Small intestine (tissue), 16 donors: Measurements from ENCODE around the gene ASAP3. TPM values are rescaled to one million over a fixed set of nuclear protein-coding genes. Genes with fewer than 3 reads are reported as not detected.

ENCODE experiments used
- DNase-seq, 2 donors: peaks; one replicate each; pipeline versions ENCODE4 v3.0.0 to v3.0.0-alpha.2; 2013
- FAIRE-seq: peaks from 2 replicates; lab custom pipeline; 2012; peaks lifted over from hg19 to GRCh38; lab: Jason Lieb, UNC
- H3K27ac ChIP-seq, 3 donors: one replicate each; pipeline ENCODE4 v1.5.1; 2013; ENCODE audit warnings: low read length in 2 of 3, mild to moderate bottlenecking in 2 of 3, control low read depth in 1 of 3, inconsistent platforms in 1 of 3, low read depth in 1 of 3, moderate library complexity in 1 of 3
- H3K27me3 ChIP-seq, 3 donors: one replicate each; pipeline ENCODE4 v1.6.1; 2013; ENCODE audit warnings: low read length in 3 of 3, inconsistent platforms in 1 of 3; ENCODE audit not compliant: control insufficient read depth in 3 of 3, insufficient read depth in 3 of 3
- H3K36me3 ChIP-seq, 3 donors: one replicate each; pipeline ENCODE4 v1.6.1; 2013; ENCODE audit warnings: low read length in 3 of 3, inconsistent platforms in 1 of 3, low read depth in 1 of 3, mild to moderate bottlenecking in 1 of 3, moderate library complexity in 1 of 3; ENCODE audit not compliant: control insufficient read depth in 3 of 3, insufficient read depth in 2 of 3
- H3K4me1 ChIP-seq, 3 donors: one replicate each; pipeline ENCODE4 v1.6.1; 2013; ENCODE audit warnings: low read length in 2 of 3, inconsistent platforms in 1 of 3, low read depth in 1 of 3, mild to moderate bottlenecking in 1 of 3, moderate library complexity in 1 of 3; ENCODE audit not compliant: control insufficient read depth in 3 of 3, insufficient read depth in 2 of 3
- H3K4me3 ChIP-seq, 3 donors: one replicate each; pipeline ENCODE4 v1.5.1; 2013; ENCODE audit warnings: low read length in 3 of 3, control low read depth in 1 of 3, inconsistent platforms in 1 of 3, low read depth in 1 of 3, mild to moderate bottlenecking in 1 of 3, moderate library complexity in 1 of 3
- H3K9me3 ChIP-seq, 2 donors: one replicate each; pipeline ENCODE4 v1.6.1; 2013; ENCODE audit warnings: low read depth in 1 of 2, low read length in 1 of 2; ENCODE audit not compliant: control insufficient read depth in 2 of 2, insufficient read depth in 1 of 2
- WGBS, 3 donors: extraction: QIAGEN DNeasy Blood & Tissue Kit; methylation state at CpG; one replicate each; pipeline ENCODE4 v1.1.7; 2013; 5-methylcytosine and 5-hydroxymethylcytosine counted together
- long read RNA-seq, 10 donors: transcript quantifications; one replicate each; lab custom pipeline, GENCODE V29; 2026
- polyA plus RNA-seq, 4 donors: library from polyadenylated mRNA; stranded (reverse) in 3 of 4; unstranded in 1 of 4; fragments of 200-250 nt in 3 of 4; fragments of 120-200 nt in 1 of 4; gene quantifications; one replicate each; pipeline versions ENCODE4 v1.2.1 to v1.2.3, GENCODE V29; 2013
- donor health status: healthy with polysubstance abuse.
- donor health status: control.
- donor health status: control.
- donor health status: Bipolar disorder and iron deficiency.
- donor health status: healthy.

ASAP3 gene
- polyA plus RNA-seq: 10 to 100 TPM in 1 of 4 donors, 1 to 10 TPM in 3; 1.9 to 14.6 (median 5.4) TPM
- long read RNA-seq, donor 1: 0 reads
- long read RNA-seq, donor 2: 0 reads
- long read RNA-seq, donor 3: 0 reads
- long read RNA-seq, donor 4: 0 reads
- long read RNA-seq, donor 5: 0 reads
- long read RNA-seq, donor 6: 0 reads
- long read RNA-seq, donor 7: 0 reads
- long read RNA-seq, donor 8: 0 reads
- long read RNA-seq, donor 9: 0 reads
- long read RNA-seq, donor 10, full-length matches to known transcripts: 2 of 2 reads
- long read RNA-seq, donor 10, partial matches to known transcripts: 0 of 2 reads
- long read RNA-seq, donor 10, other reads (novel, unspliced or antisense): 0 of 2 reads

DNA sequence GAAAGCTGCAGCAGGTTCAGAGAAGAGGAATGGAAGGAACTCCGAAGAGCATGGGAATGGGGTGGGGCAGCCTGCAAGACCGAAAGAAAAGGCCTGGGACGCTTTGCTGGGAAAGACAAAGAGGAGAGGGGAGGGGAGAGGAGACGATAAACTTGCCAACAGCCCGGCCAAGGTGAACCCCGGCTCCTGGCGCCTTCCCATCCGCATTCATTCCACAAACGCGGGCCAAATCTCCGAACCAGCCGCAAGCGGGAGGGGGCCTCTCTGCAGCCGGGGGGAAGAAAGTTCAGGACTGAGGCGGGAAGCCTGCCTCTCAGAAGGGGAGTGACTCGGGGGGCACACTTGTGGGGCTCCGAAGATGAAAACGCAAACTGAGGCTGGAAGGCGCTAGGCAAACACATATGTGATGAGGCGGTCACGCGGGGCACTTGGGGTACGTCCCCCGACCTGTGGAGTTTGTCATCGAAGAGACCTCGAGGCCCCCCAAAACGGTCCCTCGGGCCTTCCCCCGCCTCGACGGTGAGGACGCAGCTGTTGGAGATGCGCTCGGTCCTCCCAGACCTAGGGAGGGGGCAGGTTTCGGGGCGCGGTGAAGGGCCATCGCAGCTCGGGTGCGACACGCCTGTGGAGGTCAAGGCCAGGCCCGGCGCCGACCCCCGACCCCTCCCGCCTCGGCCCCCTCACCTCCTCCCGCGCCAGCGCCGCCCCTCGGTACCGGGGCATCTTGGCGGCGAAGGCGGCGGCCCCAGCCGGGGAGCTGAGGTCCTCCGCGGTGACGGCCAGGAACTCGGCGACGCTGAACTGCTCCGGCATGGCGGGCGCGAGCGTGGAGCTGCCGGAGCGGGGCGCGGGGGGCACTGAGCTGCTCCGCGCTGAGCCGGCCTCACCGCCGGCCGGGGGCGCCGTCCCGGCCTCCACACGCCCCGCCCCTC, at the start of gene ASAP3:
ASAP3 (minus strand) TSS at position 859 of the 932 bp plus-strand sequence; CDS start at position 813, 46 bp downstream.
- peaks cover 0 to 7% (median 1%) of the 10 kb centered on the region in 3 donors for H3K4me1 ChIP-seq
- peak within 1 kb of the TSS in 2 of 3 donors; percentile 69 to 85 for H3K27ac ChIP-seq
- peak; percentile 27 to 54 for DNase-seq
- no peaks in the 10 kb centered on the region for H3K36me3 ChIP-seq
- no peak for FAIRE-seq
- WGBS, 3 donors: 0 to 2% (median 1%) methylated on average over 42 to 84 of the region's 84 CpGs
- no peaks in the 10 kb centered on the region for H3K9me3 ChIP-seq
- H3K27me3 ChIP-seq: peaks cover 0 to 23% (median 0%) of the 10 kb centered on the region in 3 donors
- peak within 1 kb of the TSS; percentile 61 to 72 (median 65) for H3K4me3 ChIP-seq

GRCh38 chr1:23533246-23534023, 49.5 kb upstream of the ASAP3 start:
- 75 to 79% (median 75%) methylated on average over 6 of the region's 6 CpGs for WGBS, 3 donors
- FAIRE-seq (no peak), DNase-seq (no peak)
- peak overlapping the region; percentile 15 to 51 (median 38) for H3K27ac ChIP-seq
- peaks cover 3 to 56% (median 5%) of the 10 kb centered on the region in 3 donors for H3K4me1 ChIP-seq
- no peak overlapping the region for H3K4me3 ChIP-seq
- no peaks in the 10 kb centered on the region for H3K27me3 ChIP-seq
- no peaks in the 10 kb centered on the region for H3K9me3 ChIP-seq
- H3K36me3 ChIP-seq: no peaks in the 10 kb centered on the region

- 38 to 39% (median 39%) methylated on average over 5 of the region's 5 CpGs for WGBS, 3 donors
- DNase-seq: no peak
- H3K4me3 ChIP-seq: peak overlapping the region in 2 of 3 donors; percentile 5 to 24
- no peaks in the 10 kb centered on the region for H3K9me3 ChIP-seq
- peaks cover 0 to 7% (median 0%) of the 10 kb centered on the region in 3 donors for H3K36me3 ChIP-seq
- no peak for FAIRE-seq
- no peaks in the 10 kb centered on the region for H3K27me3 ChIP-seq
- H3K4me1 ChIP-seq: peaks cover 12 to 64% (median 14%) of the 10 kb centered on the region in 3 donors
- H3K27ac ChIP-seq: peak overlapping the region; percentile 21 to 45 (median 41)
Observed at GRCh38 chr1:23531562-23532094, 47.6 kb upstream of the ASAP3 start.

GRCh38 chr1:23530747-23531561, 47.0 kb upstream of the ASAP3 start, which contains the start of gene E2F2:
TSS of gene E2F2 (minus strand) at chr1:23531233. CDS start at chr1:23530793, 440 bp downstream.
- Histone ChIP-seq H3K9me3 (no peaks in the 10 kb centered on the region), H3K4me1 (peaks cover 12 to 70% (median 19%) of the 10 kb centered on the region in 3 donors), H3K4me3 (peak within 1 kb of the TSS; percentile 36 to 72 (median 43)), H3K36me3 (peaks cover 0 to 7% (median 0%) of the 10 kb centered on the region in 3 donors), H3K27ac (peak within 1 kb of the TSS; percentile 41 to 94 (median 78)), H3K27me3 (no peaks in the 10 kb centered on the region)
- DNase-seq (peak; percentile 90 to 94), FAIRE-seq (no peak)
- WGBS, 3 donors: 0 to 1% (median 0%) methylated on average over 56 to 85 of the region's 85 CpGs

DNA sequence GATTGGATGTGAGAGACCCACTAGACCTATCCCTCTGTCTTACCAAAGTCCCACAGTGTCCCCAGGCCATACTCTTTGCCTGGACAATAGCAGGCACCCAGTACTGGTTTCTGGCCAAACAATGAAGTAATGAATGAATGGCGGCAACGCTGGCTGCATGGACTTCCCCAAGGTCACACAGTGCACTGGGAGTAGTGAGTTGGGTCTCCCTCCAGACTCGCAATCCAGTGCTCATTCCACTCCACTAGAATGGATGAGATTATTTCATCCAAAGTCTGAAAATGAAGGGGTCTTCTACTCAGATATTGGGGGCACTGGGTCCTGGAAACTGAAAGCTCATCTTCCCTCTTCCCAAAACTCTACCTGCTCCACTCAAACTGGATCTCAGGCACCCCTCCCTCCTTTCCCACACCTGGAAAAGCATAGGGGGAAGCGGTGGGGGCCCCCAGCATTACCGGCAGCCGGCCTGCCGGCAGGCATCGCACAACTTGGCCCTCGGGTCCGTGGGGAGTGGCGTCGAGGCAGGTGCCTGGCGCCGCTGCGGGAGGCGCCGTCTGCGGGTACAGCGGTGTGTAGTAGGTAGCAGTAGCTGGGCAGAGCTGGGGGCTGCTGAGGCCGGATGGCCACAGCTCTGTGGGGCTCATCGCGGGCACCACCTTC, 46.2 kb upstream of the ASAP3 start:
- no peaks in the 10 kb centered on the region for H3K27me3 ChIP-seq
- FAIRE-seq: no peak
- WGBS, 3 donors: 2 to 5% (median 5%) methylated on average over 19 to 22 of the region's 22 CpGs
- H3K27ac ChIP-seq: peak overlapping the region in 2 of 3 donors; percentile 78 to 94
- peak in 1 of 2 donors; percentile 59 for DNase-seq
- no peaks in the 10 kb centered on the region for H3K9me3 ChIP-seq
- H3K36me3 ChIP-seq: peaks cover 0 to 7% (median 0%) of the 10 kb centered on the region in 3 donors
- H3K4me3 ChIP-seq: peak overlapping the region; percentile 36 to 72 (median 43)
- peaks cover 12 to 77% (median 26%) of the 10 kb centered on the region in 3 donors for H3K4me1 ChIP-seq

DNA sequence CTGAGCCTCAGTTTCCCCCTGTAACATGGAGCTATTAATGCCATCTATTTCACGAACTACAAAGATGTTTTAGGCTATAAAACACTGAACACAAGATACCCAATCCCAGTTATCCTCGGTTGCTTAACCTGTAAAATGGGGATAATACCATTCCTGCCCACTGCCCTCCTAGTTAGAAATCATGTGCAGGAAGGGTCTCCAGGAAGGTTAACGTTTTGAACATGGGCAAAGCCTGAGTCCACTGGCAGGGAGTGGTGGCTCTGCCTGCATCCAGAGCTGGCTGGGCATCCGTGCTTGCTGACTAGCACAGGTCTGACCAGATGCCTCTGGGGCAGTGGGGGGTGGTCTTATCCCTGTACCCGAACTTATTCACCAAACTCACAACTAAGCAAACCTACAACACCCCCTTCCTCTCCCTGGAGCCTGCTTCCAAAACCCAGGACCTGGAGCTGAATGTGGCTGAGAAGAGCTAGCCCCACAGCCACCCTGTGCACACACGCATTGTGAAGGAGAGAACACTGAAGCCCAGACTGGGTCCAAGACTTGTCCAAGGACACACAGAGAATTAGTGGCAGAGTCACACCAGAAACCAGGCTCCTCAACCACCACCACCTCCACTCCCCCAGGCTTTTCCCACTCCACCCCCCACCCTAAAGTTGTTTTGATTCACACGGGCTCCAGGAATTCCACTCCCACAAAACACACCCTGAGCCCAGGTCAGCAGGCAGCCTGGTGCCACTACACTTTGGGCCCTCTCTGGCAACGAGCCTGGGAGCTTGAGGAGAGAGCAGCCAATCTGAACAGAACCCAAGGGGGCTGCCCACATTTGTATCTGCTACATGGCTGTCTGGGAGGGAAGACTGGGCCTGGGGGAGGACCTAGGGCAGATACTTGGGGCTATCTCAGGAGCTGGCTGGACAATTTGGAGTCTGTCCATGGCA, 45.4 kb upstream of the ASAP3 start:
- 28 to 45% (median 28%) methylated on average over 8 of the region's 8 CpGs for WGBS, 3 donors
- Histone ChIP-seq H3K27me3 (no peaks in the 10 kb centered on the region), H3K27ac (peak overlapping the region; percentile 72 to 94 (median 78)), H3K4me3 (peak overlapping the region in 2 of 3 donors; percentile 43 to 72), H3K36me3 (peaks cover 0 to 7% (median 0%) of the 10 kb centered on the region in 3 donors), H3K9me3 (no peaks in the 10 kb centered on the region), H3K4me1 (peaks cover 19 to 85% (median 26%) of the 10 kb centered on the region in 3 donors)
- no peak for FAIRE-seq
- DNase-seq: peak; percentile 25 to 72
